Fibroblast of pulmonary artery (primary cell): ENCODE measurements around the gene ZNF10.

ENCODE experiments used
- DNase-seq: peaks from one replicate; pipeline ENCODE4 v3.0.0-alpha.2; 2010; ENCODE audit warnings: low read depth
- H3K4me3 ChIP-seq: replicated peaks from 2 replicates; pipeline ENCODE4 v1.5.1; 2011; ENCODE audit warnings: low read depth, mild to moderate bottlenecking, control low read depth, low read length, moderate library complexity
- TF ChIP-seq, protein P1 (sequence below): IDR thresholded peaks from 2 replicates; pipeline ENCODE4 v1.5.1; 2011; ENCODE audit warnings: mild to moderate bottlenecking, control low read depth, low read length, inconsistent platforms; ENCODE audit errors: missing control alignments

Gene ZNF10

DNA sequence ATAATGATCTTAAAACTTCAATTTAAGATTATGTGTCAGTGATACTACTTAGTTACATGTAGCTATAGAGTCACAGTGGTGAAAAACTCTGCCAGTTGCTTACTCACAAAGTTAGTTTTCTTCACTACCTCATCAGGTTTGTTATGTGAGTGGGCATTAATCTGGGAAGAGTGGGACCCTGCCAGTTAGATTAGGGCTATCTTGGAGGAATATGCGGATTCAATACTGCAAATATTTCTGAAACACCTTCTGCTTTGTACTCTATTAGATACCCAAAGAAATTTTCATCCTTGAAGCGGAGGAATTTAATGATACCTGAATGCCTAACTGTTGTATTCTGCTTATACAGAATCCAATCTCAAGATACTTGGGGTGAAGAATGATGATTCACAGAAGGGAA, 76.0 kb downstream of the ZNF10 start:
- DNase-seq, result no peak
- TF ChIP-seq, protein P1, sequence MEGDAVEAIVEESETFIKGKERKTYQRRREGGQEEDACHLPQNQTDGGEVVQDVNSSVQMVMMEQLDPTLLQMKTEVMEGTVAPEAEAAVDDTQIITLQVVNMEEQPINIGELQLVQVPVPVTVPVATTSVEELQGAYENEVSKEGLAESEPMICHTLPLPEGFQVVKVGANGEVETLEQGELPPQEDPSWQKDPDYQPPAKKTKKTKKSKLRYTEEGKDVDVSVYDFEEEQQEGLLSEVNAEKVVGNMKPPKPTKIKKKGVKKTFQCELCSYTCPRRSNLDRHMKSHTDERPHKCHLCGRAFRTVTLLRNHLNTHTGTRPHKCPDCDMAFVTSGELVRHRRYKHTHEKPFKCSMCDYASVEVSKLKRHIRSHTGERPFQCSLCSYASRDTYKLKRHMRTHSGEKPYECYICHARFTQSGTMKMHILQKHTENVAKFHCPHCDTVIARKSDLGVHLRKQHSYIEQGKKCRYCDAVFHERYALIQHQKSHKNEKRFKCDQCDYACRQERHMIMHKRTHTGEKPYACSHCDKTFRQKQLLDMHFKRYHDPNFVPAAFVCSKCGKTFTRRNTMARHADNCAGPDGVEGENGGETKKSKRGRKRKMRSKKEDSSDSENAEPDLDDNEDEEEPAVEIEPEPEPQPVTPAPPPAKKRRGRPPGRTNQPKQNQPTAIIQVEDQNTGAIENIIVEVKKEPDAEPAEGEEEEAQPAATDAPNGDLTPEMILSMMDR, result no peak
- no peak overlapping the region for H3K4me3 ChIP-seq
